HG02759 (cell line): Measurements from ENCODE around the gene TTC21B.

Experiments
- ATAC-seq: cut with Tn5 transposase; IDR thresholded peaks from one replicate; pipeline ENCODE4 v1.9.1; 2021; ENCODE audit warnings: mild to moderate bottlenecking, moderate library complexity; ENCODE audit not compliant: unreplicated experiment

The TTC21B gene

GRCh38 chr2:165840333-165840958 lies 113.1 kb downstream of the TTC21B start:
- ATAC-seq: no peak

DNA sequence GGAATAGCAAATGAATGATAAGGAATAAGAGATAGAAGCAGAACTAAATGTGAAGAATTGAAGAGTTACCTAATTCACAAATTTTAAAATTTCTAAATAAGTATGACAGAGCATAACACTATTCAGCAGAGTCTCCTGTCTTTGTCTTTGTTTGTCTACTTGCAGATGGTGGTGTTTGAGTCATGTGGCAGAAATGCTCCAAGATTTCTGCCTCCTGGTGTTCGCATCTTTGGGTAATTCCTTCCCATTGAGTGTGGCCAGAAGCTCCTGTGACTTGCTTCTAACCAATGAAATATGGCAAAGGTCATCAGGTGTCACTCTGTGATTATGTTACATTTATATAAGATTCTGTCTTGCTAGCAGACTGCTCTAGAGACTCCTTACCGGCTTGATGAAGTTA lies 114.0 kb downstream of the TTC21B start:
- no peak for ATAC-seq

DNA sequence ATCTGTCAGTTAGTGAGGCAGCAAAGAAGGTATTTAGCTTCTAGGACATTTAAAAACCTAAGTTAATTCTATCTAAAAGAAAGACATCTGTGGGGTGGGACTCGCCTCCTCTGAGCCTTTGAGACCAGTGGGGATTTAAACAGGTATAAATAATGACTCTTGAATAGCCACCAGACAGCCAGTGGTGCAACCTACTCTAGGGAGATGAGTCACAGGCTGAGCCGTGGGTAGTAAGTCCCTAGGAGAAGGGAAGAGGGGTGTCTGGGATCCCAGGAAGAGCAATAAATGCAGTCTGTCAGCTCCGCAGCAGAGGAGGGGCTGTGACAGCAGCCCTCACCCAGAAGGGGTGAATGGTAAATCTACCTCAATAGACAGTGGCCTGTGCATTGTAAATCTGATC lies 116.5 kb downstream of the TTC21B start:
- ATAC-seq: no peak

GRCh38 chr2:165835363-165835762 lies 118.2 kb downstream of the TTC21B start:
- no peak for ATAC-seq

DNA sequence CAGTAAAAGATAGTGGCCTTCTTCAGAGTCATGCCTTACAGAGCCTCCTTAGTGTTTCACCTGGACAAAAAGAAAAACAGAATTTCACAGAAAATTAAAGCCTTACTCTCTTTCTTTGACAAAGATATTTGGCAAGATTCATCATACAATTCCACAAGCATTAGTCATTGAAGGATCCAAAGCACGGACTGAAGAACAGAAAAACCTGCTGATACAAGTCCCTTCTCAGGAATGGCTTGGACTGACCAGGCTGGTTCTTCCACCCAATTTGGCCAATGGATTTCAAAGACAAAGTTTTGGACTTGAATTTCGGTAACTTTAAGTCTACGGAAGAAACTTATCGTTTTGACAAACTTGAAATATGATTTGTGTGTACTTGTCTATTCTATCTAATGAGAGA lies 120.4 kb downstream of the TTC21B start:
- ATAC-seq: no peak

DNA sequence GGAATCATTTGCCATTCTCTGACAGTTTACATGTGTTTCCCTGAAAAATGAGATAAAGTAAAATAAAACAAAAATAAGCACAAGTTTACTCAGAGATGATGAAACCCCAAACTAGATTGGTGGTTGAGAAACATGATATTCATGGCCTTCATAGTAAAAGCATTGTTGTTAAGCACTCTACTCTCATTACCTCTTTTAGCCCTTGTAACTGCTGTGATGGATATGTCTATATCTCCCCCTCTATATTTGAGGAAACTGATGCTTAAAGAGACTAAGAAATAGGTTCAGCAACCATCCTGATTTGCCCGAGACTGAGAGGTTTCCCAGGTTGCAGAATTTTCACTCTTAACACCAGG lies 125.7 kb downstream of the TTC21B start:
- ATAC-seq: no peak

GRCh38 chr2:165827016-165827920 lies 126.3 kb downstream of the TTC21B start:
- ATAC-seq: peak; percentile 72

DNA sequence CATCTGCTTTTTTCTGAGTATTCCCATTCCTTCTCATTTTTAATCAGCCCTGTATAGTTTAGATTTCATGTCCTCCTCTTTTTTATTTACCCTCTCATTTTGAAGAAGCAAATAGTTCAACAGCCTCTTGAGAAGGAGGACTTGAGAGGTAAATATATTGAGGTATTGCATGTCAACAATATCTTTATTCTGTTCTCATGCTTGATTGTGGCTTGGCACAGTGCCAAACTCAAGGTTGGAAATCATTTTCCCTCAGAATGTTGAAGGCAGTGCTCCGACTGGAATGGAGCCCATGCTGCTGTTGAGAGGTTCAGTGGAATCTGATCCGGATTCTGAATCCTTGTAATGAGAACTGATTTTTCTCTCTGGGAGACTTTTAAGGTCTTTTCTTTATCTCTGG lies 128.5 kb downstream of the TTC21B start:
- ATAC-seq: no peak
